Kidney epithelial cell (primary cell): ENCODE data around the gene KLRK1. TPM values are rescaled to one million over a fixed set of nuclear protein-coding genes. Genes with fewer than 3 reads are reported as not detected.
"Not testable (repeated sequence)": the region's sequence is repeated elsewhere in the genome, so short reads cannot be mapped to it uniquely, and the experiment has no call there.

Source experiments
- DNase-seq: peaks from one replicate; pipeline ENCODE4 v3.0.0-alpha.2; 2010; ENCODE audit warnings: low read depth
- H3K27me3 ChIP-seq: 2 replicates; pipeline ENCODE4 v1.6.0; 2011; ENCODE audit warnings: low read length; ENCODE audit not compliant: control insufficient read depth, insufficient read depth
- H3K36me3 ChIP-seq: 2 replicates; pipeline ENCODE4 v1.5.1; 2011; ENCODE audit warnings: low read length; ENCODE audit not compliant: control insufficient read depth, insufficient read depth
- H3K4me3 ChIP-seq: 2 replicates; pipeline ENCODE4 v1.5.1; 2011; ENCODE audit warnings: low read depth, mild to moderate bottlenecking, control low read depth, low read length
- CTCF ChIP-seq: IDR thresholded peaks from 2 replicates; pipeline ENCODE4 v1.5.1; 2011; ENCODE audit warnings: mild to moderate bottlenecking, moderate library complexity, low read length, control low read depth, inconsistent platforms; ENCODE audit not compliant: insufficient read depth, poor library complexity, severe bottlenecking
- total RNA-seq: library from RNA; depleted of rRNA; stranded (reverse); fragments of >200 nt; gene quantifications from 2 replicates; pipeline ENCODE4 v1.2.3, GENCODE V29; 2015

KLRK1 gene
- total RNA-seq, 1 donor from 2014 or later: not detected

GRCh38 chr12:10388624-10389413 lies 1.0 kb downstream of the KLRK1 start:
- no peak for DNase-seq
- H3K36me3 ChIP-seq: no peaks in the 10 kb centered on the region
- no peak overlapping the region for H3K4me3 ChIP-seq
- no peaks in the 10 kb centered on the region for H3K27me3 ChIP-seq
- TF ChIP-seq CTCF: no peak

GRCh38 chr12:10387498-10387897 lies 2.3 kb downstream of the KLRK1 start:
- H3K4me3 ChIP-seq, H3K36me3 ChIP-seq, H3K27me3 ChIP-seq, DNase-seq: not testable (repeated sequence)

- H3K4me3 ChIP-seq: no peak overlapping the region
- no peak for TF ChIP-seq CTCF
- no peaks in the 10 kb centered on the region for H3K27me3 ChIP-seq
- no peak for DNase-seq
- no peaks in the 10 kb centered on the region for H3K36me3 ChIP-seq
Observed at GRCh38 chr12:10386857-10387256, 3.0 kb downstream of the KLRK1 start.

DNA sequence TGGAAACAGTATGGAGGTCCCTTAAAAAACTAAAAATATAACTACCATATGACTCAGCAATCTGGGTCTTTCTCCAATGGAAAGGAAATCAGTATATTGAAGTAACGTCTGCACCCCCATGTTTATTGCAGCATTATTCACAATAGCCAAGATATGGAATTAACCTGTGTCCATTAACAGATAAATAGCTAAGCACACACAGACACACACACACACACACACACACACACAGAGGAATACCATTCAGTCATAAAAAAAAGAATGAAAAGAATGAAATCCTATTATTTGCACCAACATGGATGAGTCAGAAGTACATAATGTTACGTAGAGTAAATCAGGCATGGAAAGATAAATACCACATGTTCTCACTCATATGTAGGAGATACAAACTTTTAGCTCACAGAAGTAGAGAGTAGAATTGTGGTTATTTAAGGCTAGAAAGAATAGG lies 4.7 kb downstream of the KLRK1 start:
- Histone ChIP-seq H3K36me3 (no peaks in the 10 kb centered on the region), H3K27me3 (no peaks in the 10 kb centered on the region), H3K4me3 (no peak overlapping the region)
- TF ChIP-seq CTCF: no peak
- DNase-seq: peak; percentile 93

DNA sequence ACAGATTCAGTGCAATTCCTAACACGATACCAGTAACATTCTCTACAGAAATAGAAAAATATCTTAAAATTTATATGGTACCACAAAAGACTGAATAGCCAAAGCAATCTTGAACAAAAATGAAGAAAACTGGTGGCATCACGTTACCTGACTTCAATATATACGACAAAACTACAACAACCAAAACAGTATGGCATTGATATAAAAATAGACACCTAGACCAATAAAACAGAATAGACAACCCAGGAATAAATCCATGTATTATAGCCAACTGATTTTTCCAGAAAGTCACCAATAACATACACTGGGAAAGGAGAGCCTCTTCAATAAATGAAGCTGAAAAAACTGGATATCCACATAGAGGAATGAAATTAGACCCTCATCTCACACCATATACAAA lies 5.7 kb downstream of the KLRK1 start:
- no peak for DNase-seq
- TF ChIP-seq CTCF: no peak
- Histone ChIP-seq H3K27me3 (no peaks in the 10 kb centered on the region), H3K36me3 (no peaks in the 10 kb centered on the region), H3K4me3 (no peak overlapping the region)

GRCh38 chr12:10381928-10382628 lies 7.8 kb downstream of the KLRK1 start:
- no peaks in the 10 kb centered on the region for H3K36me3 ChIP-seq
- no peaks in the 10 kb centered on the region for H3K27me3 ChIP-seq
- no peak overlapping the region for H3K4me3 ChIP-seq
- no peak for TF ChIP-seq CTCF
- no peak for DNase-seq

DNA sequence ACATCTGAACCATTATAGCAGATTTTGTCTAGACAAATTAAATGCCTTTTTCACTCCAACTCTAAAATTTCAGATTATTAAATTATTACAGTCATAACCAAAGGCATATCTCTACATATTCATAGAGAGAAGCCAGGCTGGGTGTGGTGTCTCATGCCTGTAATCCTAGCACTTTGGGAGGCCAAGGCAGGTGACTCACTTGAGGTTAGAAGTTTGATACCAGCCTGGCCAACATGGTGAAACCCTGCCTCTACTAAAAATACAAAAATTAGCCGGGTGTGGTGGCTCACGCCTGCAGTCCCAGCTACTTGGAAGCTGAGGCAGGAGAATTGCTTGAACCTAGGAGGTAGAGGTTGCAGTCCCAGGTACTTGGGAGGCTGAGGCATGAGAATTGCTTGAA lies 11.1 kb downstream of the KLRK1 start:
- H3K4me3 ChIP-seq, DNase-seq, H3K27me3 ChIP-seq, H3K36me3 ChIP-seq: not testable (repeated sequence)
